WTC11 (cell line): ENCODE results near the gene KRT10. TPM values are rescaled to one million over a fixed set of nuclear protein-coding genes. Genes with fewer than 3 reads are reported as not detected.

Source experiments
- ATAC-seq: fragments of 200-7000 bp; cut with Tn5 transposase; 2 replicates; pipeline ENCODE4 v1.10.0; 2021; ENCODE audit warnings: mild to moderate bottlenecking, moderate library complexity
- CTCF ChIA-PET: fragments of 300-600 bp; sonication (Branson Sonifier 250); formaldehyde crosslinking; loops from one replicate; lab custom pipeline; 2021; ENCODE audit warnings: antibody characterized with exemption; lab: Charles Lee
- POLR2A ChIA-PET: fragments of 350-600 bp; sonication (Branson Sonifier 250); formaldehyde crosslinking; loops from one replicate; lab custom pipeline; 2021; ENCODE audit warnings: antibody characterized with exemption; lab: Charles Lee
- DNase-seq: peaks from one replicate; pipeline ENCODE4 v3.0.0; 2021; ENCODE audit warnings: low spot score
- H3K27ac Mint-ChIP-seq: 2 replicates; pipeline ENCODE4 v1.8.0; 2021; ENCODE audit warnings: mixed read lengths
- H3K27me3 Mint-ChIP-seq: 2 replicates; pipeline ENCODE4 v1.8.0; 2021; ENCODE audit warnings: low read depth, mild to moderate bottlenecking, moderate library complexity, mixed read lengths
- H3K36me3 Mint-ChIP-seq: 2 replicates; pipeline ENCODE4 v1.8.0; 2021; ENCODE audit warnings: mixed read lengths
- H3K4me1 Mint-ChIP-seq: 2 replicates; pipeline ENCODE4 v1.8.0; 2022; ENCODE audit warnings: mixed read lengths
- H3K4me3 Mint-ChIP-seq: 2 replicates; pipeline ENCODE4 v1.8.0; 2021; ENCODE audit warnings: mild to moderate bottlenecking, moderate library complexity, mixed read lengths
- H3K9me3 Mint-ChIP-seq: 2 replicates; pipeline ENCODE4 v1.8.0; 2021; ENCODE audit warnings: mixed read lengths
- GRHL2 ChIP-seq: fragments of 250-450 bp; sonication (Bioruptor Pico); IDR thresholded peaks from 2 replicates; pipeline ENCODE4 v1.8.0; 2022; ENCODE audit warnings: mild to moderate bottlenecking, moderate library complexity; ENCODE audit not compliant: insufficient replicate concordance, severe bottlenecking
- HMGXB4 ChIP-seq: sonication (generic); formaldehyde crosslinking; IDR thresholded peaks from 2 replicates; pipeline ENCODE4 v1.8.1; 2023; ENCODE audit warnings: mild to moderate bottlenecking, moderate library complexity, missing genetic modification reagents
- NFE2L1 ChIP-seq: sonication (generic); formaldehyde crosslinking; IDR thresholded peaks from 2 replicates; pipeline ENCODE4 v1.8.1; 2023; ENCODE audit warnings: missing genetic modification reagents
- NFYB ChIP-seq: sonication (generic); formaldehyde crosslinking; conservative IDR thresholded peaks from 2 replicates; pipeline ENCODE4 v1.8.0; 2022; ENCODE audit warnings: low read depth, missing genetic modification reagents
- NR1H2 ChIP-seq: sonication (generic); formaldehyde crosslinking; IDR thresholded peaks from 2 replicates; pipeline ENCODE4 v1.9.0; 2021; ENCODE audit warnings: mild to moderate bottlenecking, moderate library complexity, missing genetic modification reagents
- NR2C2 ChIP-seq: sonication (generic); formaldehyde crosslinking; IDR thresholded peaks from 2 replicates; pipeline ENCODE4 v1.8.0; 2022; ENCODE audit warnings: mild to moderate bottlenecking, missing genetic modification reagents
- RELA ChIP-seq: sonication (generic); formaldehyde crosslinking; IDR thresholded peaks from 2 replicates; pipeline ENCODE4 v1.8.1; 2022; ENCODE audit warnings: missing genetic modification reagents, mild to moderate bottlenecking, borderline replicate concordance
- SOX15 ChIP-seq: fragments of 250-450 bp; sonication (Bioruptor Pico); IDR thresholded peaks from 2 replicates; pipeline ENCODE4 v1.9.0; 2021; ENCODE audit warnings: mild to moderate bottlenecking
- ZBTB21 ChIP-seq: sonication (generic); formaldehyde crosslinking; IDR thresholded peaks from 2 replicates; pipeline ENCODE4 v1.8.1; 2023; ENCODE audit warnings: mild to moderate bottlenecking, missing genetic modification reagents, borderline replicate concordance
- ZNF219 ChIP-seq: sonication (generic); formaldehyde crosslinking; IDR thresholded peaks from 2 replicates; pipeline ENCODE4 v1.8.0; 2023; ENCODE audit warnings: missing genetic modification reagents, mild to moderate bottlenecking, borderline replicate concordance
- ZNF232 ChIP-seq: sonication (generic); formaldehyde crosslinking; IDR thresholded peaks from 2 replicates; pipeline ENCODE4 v1.8.0; 2022; ENCODE audit warnings: mild to moderate bottlenecking, missing genetic modification reagents
- ZNF281 ChIP-seq: sonication (generic); formaldehyde crosslinking; IDR thresholded peaks from 2 replicates; pipeline ENCODE4 v1.8.0; 2023; ENCODE audit warnings: mild to moderate bottlenecking, missing genetic modification reagents
- ZNF416 ChIP-seq: fragments of 250-450 bp; sonication (Bioruptor Pico); IDR thresholded peaks from 2 replicates; pipeline ENCODE4 v1.9.0; 2021; ENCODE audit warnings: mild to moderate bottlenecking, inconsistent platforms
- ZSCAN18 ChIP-seq: fragments of 250-450 bp; sonication (Bioruptor Pico); IDR thresholded peaks from 2 replicates; pipeline ENCODE4 v2.1.2; 2022; ENCODE audit warnings: mild to moderate bottlenecking, moderate library complexity
- total RNA-seq: library from RNA; stranded (reverse); gene quantifications from 3 replicates; pipeline ENCODE4 v1.2.3, GENCODE V29; 2021
- TF ChIP-seq, protein P1 (sequence below): fragments of 250-450 bp; sonication (Bioruptor Pico); conservative IDR thresholded peaks from 2 replicates; pipeline ENCODE4 v1.9.0; 2021; ENCODE audit warnings: mild to moderate bottlenecking
- TF ChIP-seq, protein P2 (sequence below): sonication (generic); formaldehyde crosslinking; IDR thresholded peaks from 2 replicates; pipeline ENCODE4 v1.8.1; 2022; ENCODE audit warnings: low read depth, missing genetic modification reagents, borderline replicate concordance
- TF ChIP-seq, protein P3 (sequence below): sonication (generic); formaldehyde crosslinking; IDR thresholded peaks from 2 replicates; pipeline ENCODE4 v1.8.1; 2023; ENCODE audit warnings: mild to moderate bottlenecking, missing genetic modification reagents, borderline replicate concordance
- TF ChIP-seq, protein P4 (sequence below): fragments of 250-450 bp; sonication (Bioruptor Pico); IDR thresholded peaks from 2 replicates; pipeline ENCODE4 v1.9.0; 2021; ENCODE audit warnings: mild to moderate bottlenecking

The KRT10 gene
- total RNA-seq, 1 experiment from 2014 or later, result 23.2 TPM

GRCh38 chr17:40821536-40821935, 878 bp downstream of the KRT10 start (continued):
- TF ChIP-seq, protein P1, sequence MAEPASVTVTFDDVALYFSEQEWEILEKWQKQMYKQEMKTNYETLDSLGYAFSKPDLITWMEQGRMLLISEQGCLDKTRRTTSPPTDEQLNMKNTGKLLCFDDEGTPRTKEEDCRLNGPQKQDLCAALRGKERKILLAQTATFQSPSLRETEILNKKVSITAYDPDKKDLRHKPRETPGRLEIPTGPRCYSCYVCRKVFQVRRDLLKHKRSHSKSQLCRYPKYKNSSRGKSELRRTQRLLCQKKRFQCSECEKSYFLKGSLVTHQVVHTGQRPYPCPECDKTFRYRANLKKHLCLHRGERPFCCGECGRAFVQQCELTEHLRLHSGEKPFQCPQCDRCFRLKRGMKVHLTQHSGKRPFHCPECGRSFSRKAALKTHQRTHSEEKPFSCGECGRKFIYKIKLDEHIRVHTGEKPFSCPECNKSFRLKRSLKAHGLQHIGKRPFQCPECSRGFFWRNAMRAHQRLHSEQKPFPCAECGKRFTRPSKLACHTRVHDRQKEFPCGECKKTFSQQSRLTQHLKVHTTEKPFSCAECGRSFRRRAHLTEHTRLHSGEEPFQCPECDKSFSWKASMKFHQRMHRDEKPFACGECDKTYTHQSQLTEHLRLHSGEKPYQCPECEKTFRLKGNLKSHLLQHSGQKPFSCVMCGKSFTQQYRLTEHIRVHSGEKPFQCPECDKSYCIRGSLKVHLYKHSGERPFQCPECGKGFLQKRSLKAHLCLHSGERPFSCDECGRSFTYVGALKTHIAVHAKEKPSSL (CRISPR knock-in tag), result no peak
- no peak for TF ChIP-seq NR2C2
- no peak for TF ChIP-seq ZNF281 (CRISPR knock-in tag)
- no peak for TF ChIP-seq NFE2L1 (CRISPR knock-in tag)
- TF ChIP-seq ZBTB21 (CRISPR knock-in tag), result no peak

- Mint-ChIP-seq H3K9me3 (no peaks in the 10 kb centered on the region), H3K36me3 (peaks cover 13% of the 10 kb centered on the region), H3K4me3 (peak overlapping the region; percentile 83), H3K27ac (no peak overlapping the region), H3K4me1 (peaks cover 14% of the 10 kb centered on the region), H3K27me3 (peaks cover 48% of the 10 kb centered on the region)
- ChIA-PET POLR2A (no interaction called here), CTCF (interaction anchor here (0.6 to 2.3 kb wide), 2 partner anchors 205 to 730 kb away, joined by 6 to 10 read pairs; no protein-coding TSS in a partner anchor)
- TF ChIP-seq GRHL2 (CRISPR knock-in tag) (no peak), ZNF416 (CRISPR knock-in tag) (no peak), RELA (CRISPR knock-in tag) (no peak), SOX15 (no peak), HMGXB4 (CRISPR knock-in tag) (no peak), ZNF219 (CRISPR knock-in tag) (no peak), NR1H2 (CRISPR knock-in tag) (no peak), NFYB (no peak)
- TF ChIP-seq, protein P2, sequence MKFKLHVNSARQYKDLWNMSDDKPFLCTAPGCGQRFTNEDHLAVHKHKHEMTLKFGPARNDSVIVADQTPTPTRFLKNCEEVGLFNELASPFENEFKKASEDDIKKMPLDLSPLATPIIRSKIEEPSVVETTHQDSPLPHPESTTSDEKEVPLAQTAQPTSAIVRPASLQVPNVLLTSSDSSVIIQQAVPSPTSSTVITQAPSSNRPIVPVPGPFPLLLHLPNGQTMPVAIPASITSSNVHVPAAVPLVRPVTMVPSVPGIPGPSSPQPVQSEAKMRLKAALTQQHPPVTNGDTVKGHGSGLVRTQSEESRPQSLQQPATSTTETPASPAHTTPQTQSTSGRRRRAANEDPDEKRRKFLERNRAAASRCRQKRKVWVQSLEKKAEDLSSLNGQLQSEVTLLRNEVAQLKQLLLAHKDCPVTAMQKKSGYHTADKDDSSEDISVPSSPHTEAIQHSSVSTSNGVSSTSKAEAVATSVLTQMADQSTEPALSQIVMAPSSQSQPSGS (CRISPR knock-in tag), result no peak
- ATAC-seq (no peak), DNase-seq (no peak)
Measured at GRCh38 chr17:40820228-40820838, 2.1 kb downstream of the KRT10 start.

GRCh38 chr17:40819528-40820125, 2.8 kb downstream of the KRT10 start:
- ATAC-seq, result no peak
- DNase-seq, result no peak
- peak overlapping the region; percentile 83 for H3K4me3 Mint-ChIP-seq
- TF ChIP-seq, protein P3, sequence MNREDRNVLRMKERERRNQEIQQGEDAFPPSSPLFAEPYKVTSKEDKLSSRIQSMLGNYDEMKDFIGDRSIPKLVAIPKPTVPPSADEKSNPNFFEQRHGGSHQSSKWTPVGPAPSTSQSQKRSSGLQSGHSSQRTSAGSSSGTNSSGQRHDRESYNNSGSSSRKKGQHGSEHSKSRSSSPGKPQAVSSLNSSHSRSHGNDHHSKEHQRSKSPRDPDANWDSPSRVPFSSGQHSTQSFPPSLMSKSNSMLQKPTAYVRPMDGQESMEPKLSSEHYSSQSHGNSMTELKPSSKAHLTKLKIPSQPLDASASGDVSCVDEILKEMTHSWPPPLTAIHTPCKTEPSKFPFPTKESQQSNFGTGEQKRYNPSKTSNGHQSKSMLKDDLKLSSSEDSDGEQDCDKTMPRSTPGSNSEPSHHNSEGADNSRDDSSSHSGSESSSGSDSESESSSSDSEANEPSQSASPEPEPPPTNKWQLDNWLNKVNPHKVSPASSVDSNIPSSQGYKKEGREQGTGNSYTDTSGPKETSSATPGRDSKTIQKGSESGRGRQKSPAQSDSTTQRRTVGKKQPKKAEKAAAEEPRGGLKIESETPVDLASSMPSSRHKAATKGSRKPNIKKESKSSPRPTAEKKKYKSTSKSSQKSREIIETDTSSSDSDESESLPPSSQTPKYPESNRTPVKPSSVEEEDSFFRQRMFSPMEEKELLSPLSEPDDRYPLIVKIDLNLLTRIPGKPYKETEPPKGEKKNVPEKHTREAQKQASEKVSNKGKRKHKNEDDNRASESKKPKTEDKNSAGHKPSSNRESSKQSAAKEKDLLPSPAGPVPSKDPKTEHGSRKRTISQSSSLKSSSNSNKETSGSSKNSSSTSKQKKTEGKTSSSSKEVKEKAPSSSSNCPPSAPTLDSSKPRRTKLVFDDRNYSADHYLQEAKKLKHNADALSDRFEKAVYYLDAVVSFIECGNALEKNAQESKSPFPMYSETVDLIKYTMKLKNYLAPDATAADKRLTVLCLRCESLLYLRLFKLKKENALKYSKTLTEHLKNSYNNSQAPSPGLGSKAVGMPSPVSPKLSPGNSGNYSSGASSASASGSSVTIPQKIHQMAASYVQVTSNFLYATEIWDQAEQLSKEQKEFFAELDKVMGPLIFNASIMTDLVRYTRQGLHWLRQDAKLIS (CRISPR knock-in tag), result no peak
- TF ChIP-seq, protein P4, sequence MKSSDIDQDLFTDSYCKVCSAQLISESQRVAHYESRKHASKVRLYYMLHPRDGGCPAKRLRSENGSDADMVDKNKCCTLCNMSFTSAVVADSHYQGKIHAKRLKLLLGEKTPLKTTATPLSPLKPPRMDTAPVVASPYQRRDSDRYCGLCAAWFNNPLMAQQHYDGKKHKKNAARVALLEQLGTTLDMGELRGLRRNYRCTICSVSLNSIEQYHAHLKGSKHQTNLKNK (CRISPR knock-in tag), result no peak
- TF ChIP-seq ZSCAN18 (CRISPR knock-in tag) (no peak), ZNF232 (CRISPR knock-in tag) (no peak)

More at GRCh38 chr17:40819528-40820125, 2.8 kb downstream of the KRT10 start:
- H3K9me3 Mint-ChIP-seq, result no peaks in the 10 kb centered on the region
- peaks cover 47% of the 10 kb centered on the region for H3K27me3 Mint-ChIP-seq
- peak overlapping the region; percentile 23; the same call in 1 of the 2 replicates for H3K27ac Mint-ChIP-seq
- peaks cover 13% of the 10 kb centered on the region for H3K36me3 Mint-ChIP-seq
- CTCF ChIA-PET, result interaction anchor here (1.1 to 2.3 kb wide), 4 partner anchors 23 to 843 kb away, joined by 3 to 10 read pairs (median 8); no protein-coding TSS in a partner anchor
- peaks cover 14% of the 10 kb centered on the region for H3K4me1 Mint-ChIP-seq
- POLR2A ChIA-PET, result no interaction called here
